ENCODE measurements around the gene KCTD8.

- TF ChIP-seq POLR2AphosphoS5 (IDR thresholded peaks at IDR 0.05) (no peak), CTCF (IDR thresholded peaks at IDR 0.05; ENCODE audit: poor library complexity, severe bottlenecking) (peak; percentile 95), RAD21 (conservative IDR thresholded peaks at IDR 0.05) (peak; percentile 66), REST (IDR thresholded peaks at IDR 0.05; ENCODE audit: borderline replicate concordance) (no peak)
Observed at GRCh38 chr4:44448521-44449461, at the start of gene KCTD8.
